CD4-positive, alpha-beta T cell (primary cell): ENCODE measurements around the gene AXIN2. TPM values are rescaled to one million over a fixed set of nuclear protein-coding genes. Genes with fewer than 3 reads are reported as not detected.

Experiments
- ATAC-seq: fragments of 200-7000 bp; cut with Tn5 transposase; one replicate; pipeline ENCODE4 v1.10.0; 2022; ENCODE audit warnings: mild to moderate bottlenecking; ENCODE audit not compliant: poor library complexity
- CTCF ChIA-PET: fragments of 350-600 bp; sonication (Branson Sonifier 250); formaldehyde crosslinking; loops from one replicate; lab custom pipeline; 2021; ENCODE audit warnings: antibody characterized with exemption, inconsistent platforms; lab: Charles Lee
- POLR2A ChIA-PET: fragments of 350-600 bp; sonication (Branson Sonifier 250); formaldehyde crosslinking; loops from one replicate; lab custom pipeline; 2021; ENCODE audit warnings: antibody characterized with exemption, inconsistent platforms; lab: Charles Lee
- DNase-seq, 14 experiments: peaks; one replicate each; pipeline ENCODE4 v3.0.0-alpha.2; 2013 to 2020; ENCODE audit warnings: mixed read lengths in 2 of 14
- H3K27ac ChIP-seq, 2 donors: one replicate each; pipeline versions ENCODE4 v1.5.1 to v1.7.0; 2013; ENCODE audit warnings: low read length in 2 of 2, low read depth in 1 of 2, mild to moderate bottlenecking in 1 of 2
- H3K27me3 ChIP-seq, 2 experiments: 1 replicate in 1 of 2; 2 replicates in 1 of 2; pipeline versions ENCODE4 v1.6.1 to v1.7.0; 2013; ENCODE audit warnings: low read length in 2 of 2, control low read depth in 1 of 2, mild to moderate bottlenecking in 1 of 2, moderate library complexity in 1 of 2; ENCODE audit not compliant: insufficient read depth in 2 of 2, control insufficient read depth in 1 of 2
- H3K36me3 ChIP-seq: one replicate; pipeline ENCODE4 v1.6.1; 2013; ENCODE audit warnings: low read length, control low read depth; ENCODE audit not compliant: insufficient read depth
- H3K4me1 ChIP-seq: one replicate; pipeline ENCODE4 v1.6.1; 2013; ENCODE audit warnings: low read length, control low read depth; ENCODE audit not compliant: insufficient read depth
- H3K4me3 ChIP-seq: one replicate; pipeline ENCODE4 v1.5.1; 2013; ENCODE audit warnings: mild to moderate bottlenecking, low read length, moderate library complexity
- H3K9me3 ChIP-seq, 2 experiments: 1 replicate in 1 of 2; 2 replicates in 1 of 2; pipeline versions ENCODE4 v1.6.1 to v1.7.0; 2013; ENCODE audit warnings: low read length in 2 of 2, mild to moderate bottlenecking in 2 of 2, control low read depth in 1 of 2, moderate library complexity in 1 of 2; ENCODE audit not compliant: control insufficient read depth in 1 of 2, insufficient read depth in 1 of 2
- H3K27ac Mint-ChIP-seq: one replicate; pipeline ENCODE4 v1.8.0; 2020; ENCODE audit warnings: mixed read lengths
- H3K27me3 Mint-ChIP-seq: one replicate; pipeline ENCODE4 v1.8.0; 2021; ENCODE audit warnings: mixed read lengths
- H3K36me3 Mint-ChIP-seq: one replicate; pipeline ENCODE4 v1.8.0; 2021; ENCODE audit warnings: low read depth, mixed read lengths
- H3K4me1 Mint-ChIP-seq: one replicate; pipeline ENCODE4 v1.8.0; 2021; ENCODE audit warnings: low read depth, mixed read lengths
- H3K4me3 Mint-ChIP-seq: one replicate; pipeline ENCODE4 v1.8.0; 2020; ENCODE audit warnings: mild to moderate bottlenecking, mixed read lengths
- H3K9me3 Mint-ChIP-seq: one replicate; pipeline ENCODE4 v1.8.0; 2020; ENCODE audit warnings: mixed read lengths
- intact Hi-C, 2 experiments: fragments of 100-400 bp; cut with DNase I in 1 of 2; cut with micrococcal nuclease in 1 of 2; formaldehyde crosslinking; loops; one replicate each; pipeline versions ENCODE4 v1.15.1 to v1.9.0; 2023 to 2025; cut with DNase I, micrococcal nuclease
- total RNA-seq, 174 experiments: library from RNA in 2 of 174; stranded (reverse) in 2 of 174; gene quantifications; one replicate each; pipeline ENCODE4 v1.2.3 and lab custom pipeline; 2021 to 2026
- TF ChIP-seq, protein P1 (sequence below): fragments of 200-600 bp; IDR thresholded peaks from one replicate; pipeline ENCODE4 v1.8.0; 2022; ENCODE audit warnings: antibody characterized with exemption, mild to moderate bottlenecking

Gene AXIN2
- total RNA-seq, 2 experiments from 2014 or later, result 47.9 to 49.8 TPM

DNA sequence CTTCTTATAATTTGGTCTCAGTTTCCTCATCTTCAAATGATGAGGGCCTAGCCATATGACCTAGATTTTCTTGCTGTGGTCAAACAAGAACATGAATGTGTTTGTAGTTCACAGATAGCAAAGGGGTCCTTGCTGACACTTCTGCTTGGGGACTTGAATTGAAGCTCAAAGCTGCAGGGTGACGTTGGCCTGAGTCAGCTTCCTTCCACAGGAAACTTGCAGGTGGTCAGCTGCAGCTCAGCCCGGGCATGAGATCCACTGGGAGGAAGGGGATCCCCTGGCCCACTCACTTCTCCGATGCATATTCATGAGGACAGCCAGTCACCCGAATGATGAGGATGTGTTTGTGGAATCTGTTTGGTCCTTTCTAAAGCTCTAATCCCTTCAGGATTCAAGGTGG is 42.6 kb upstream of the AXIN2 start:
- Mint-ChIP-seq H3K4me3 (no peak overlapping the region), H3K27ac (no peak overlapping the region), H3K4me1 (no peaks in the 10 kb centered on the region), H3K9me3 (no peaks in the 10 kb centered on the region), H3K27me3 (no peaks in the 10 kb centered on the region), H3K36me3 (no peaks in the 10 kb centered on the region)
- ChIA-PET POLR2A (no interaction called here), CTCF (no interaction called here)
- Histone ChIP-seq H3K9me3 (no peaks in the 10 kb centered on the region), H3K4me1 (no peaks in the 10 kb centered on the region), H3K36me3 (no peaks in the 10 kb centered on the region), H3K27ac (no peak overlapping the region), H3K4me3 (no peak overlapping the region), H3K27me3 (no peaks in the 10 kb centered on the region)
- TF ChIP-seq, protein P1, sequence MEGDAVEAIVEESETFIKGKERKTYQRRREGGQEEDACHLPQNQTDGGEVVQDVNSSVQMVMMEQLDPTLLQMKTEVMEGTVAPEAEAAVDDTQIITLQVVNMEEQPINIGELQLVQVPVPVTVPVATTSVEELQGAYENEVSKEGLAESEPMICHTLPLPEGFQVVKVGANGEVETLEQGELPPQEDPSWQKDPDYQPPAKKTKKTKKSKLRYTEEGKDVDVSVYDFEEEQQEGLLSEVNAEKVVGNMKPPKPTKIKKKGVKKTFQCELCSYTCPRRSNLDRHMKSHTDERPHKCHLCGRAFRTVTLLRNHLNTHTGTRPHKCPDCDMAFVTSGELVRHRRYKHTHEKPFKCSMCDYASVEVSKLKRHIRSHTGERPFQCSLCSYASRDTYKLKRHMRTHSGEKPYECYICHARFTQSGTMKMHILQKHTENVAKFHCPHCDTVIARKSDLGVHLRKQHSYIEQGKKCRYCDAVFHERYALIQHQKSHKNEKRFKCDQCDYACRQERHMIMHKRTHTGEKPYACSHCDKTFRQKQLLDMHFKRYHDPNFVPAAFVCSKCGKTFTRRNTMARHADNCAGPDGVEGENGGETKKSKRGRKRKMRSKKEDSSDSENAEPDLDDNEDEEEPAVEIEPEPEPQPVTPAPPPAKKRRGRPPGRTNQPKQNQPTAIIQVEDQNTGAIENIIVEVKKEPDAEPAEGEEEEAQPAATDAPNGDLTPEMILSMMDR, result no peak
- intact Hi-C loops, result no loop called here
- DNase-seq, result no peak
- no peak for ATAC-seq

DNA sequence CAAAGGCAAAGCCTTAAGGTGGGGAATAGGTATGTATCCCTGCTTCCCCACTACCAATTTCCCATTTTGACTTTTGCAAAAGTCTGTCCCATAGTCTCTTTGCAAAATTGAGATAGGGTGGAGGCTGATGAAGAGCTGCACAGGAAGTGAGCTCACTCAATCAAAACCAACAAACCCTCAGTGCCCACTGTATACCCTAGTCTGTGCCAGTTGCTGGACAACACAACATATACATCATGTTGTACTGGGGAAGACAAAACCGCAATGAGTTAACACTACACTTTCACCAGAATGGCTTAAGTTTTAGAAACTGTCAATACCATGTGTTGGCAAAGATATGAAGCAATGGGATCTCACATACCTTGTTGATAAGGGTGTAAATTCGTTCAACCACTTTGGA is 40.4 kb upstream of the AXIN2 start:
- Mint-ChIP-seq H3K27me3 (no peaks in the 10 kb centered on the region), H3K27ac (no peak overlapping the region), H3K36me3 (no peaks in the 10 kb centered on the region), H3K4me3 (no peak overlapping the region), H3K9me3 (no peaks in the 10 kb centered on the region), H3K4me1 (peaks cover 3% of the 10 kb centered on the region)
- ATAC-seq (no peak), DNase-seq (no peak)
- Histone ChIP-seq H3K36me3 (no peaks in the 10 kb centered on the region), H3K4me1 (no peaks in the 10 kb centered on the region), H3K27me3 (no peaks in the 10 kb centered on the region), H3K9me3 (no peaks in the 10 kb centered on the region), H3K27ac (no peak overlapping the region), H3K4me3 (no peak overlapping the region)
- TF ChIP-seq, protein P1, result no peak
- ChIA-PET CTCF (no interaction called here), POLR2A (no interaction called here)
- intact Hi-C loops, result no loop called here

DNA sequence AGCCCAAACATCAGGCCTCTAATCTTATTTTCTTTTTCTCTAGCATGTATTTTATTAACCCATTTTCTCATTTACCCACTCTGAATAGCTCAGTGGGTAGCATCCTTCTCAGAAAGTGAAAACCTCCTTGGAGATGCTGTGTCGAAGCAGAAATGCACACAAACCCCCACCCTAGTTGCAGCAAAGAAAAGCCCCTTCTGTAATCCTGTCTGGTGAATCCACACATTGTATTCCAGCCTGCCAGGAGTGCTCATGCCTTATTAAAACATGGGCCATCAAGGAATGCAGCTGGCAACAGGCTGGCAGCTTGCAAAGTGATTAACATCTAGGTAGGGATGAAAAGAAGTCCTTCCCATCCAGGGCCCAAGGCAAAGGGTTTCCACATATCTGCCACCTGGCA is 39.7 kb upstream of the AXIN2 start:
- peaks cover 6% of the 10 kb centered on the region for H3K4me1 Mint-ChIP-seq
- H3K27ac ChIP-seq, result no peak overlapping the region
- CTCF ChIA-PET, result no interaction called here
- intact Hi-C loops, result no loop called here
- H3K9me3 ChIP-seq, result no peaks in the 10 kb centered on the region
- H3K27me3 Mint-ChIP-seq, result no peaks in the 10 kb centered on the region
- H3K4me3 ChIP-seq, result no peak overlapping the region
- no peaks in the 10 kb centered on the region for H3K36me3 ChIP-seq
- TF ChIP-seq, protein P1, result no peak
- no peak for ATAC-seq
- no peaks in the 10 kb centered on the region for H3K9me3 Mint-ChIP-seq
- no peak overlapping the region for H3K4me3 Mint-ChIP-seq
- no peaks in the 10 kb centered on the region for H3K27me3 ChIP-seq
- no peaks in the 10 kb centered on the region for H3K36me3 Mint-ChIP-seq
- no peak for DNase-seq
- H3K27ac Mint-ChIP-seq, result no peak overlapping the region
- no peaks in the 10 kb centered on the region for H3K4me1 ChIP-seq
- POLR2A ChIA-PET, result no interaction called here
